ENCODE measurements around the gene FBXO2. TPM values are rescaled to one million over a fixed set of nuclear protein-coding genes. Genes with fewer than 3 reads are reported as not detected.

FBXO2 gene, protein sequence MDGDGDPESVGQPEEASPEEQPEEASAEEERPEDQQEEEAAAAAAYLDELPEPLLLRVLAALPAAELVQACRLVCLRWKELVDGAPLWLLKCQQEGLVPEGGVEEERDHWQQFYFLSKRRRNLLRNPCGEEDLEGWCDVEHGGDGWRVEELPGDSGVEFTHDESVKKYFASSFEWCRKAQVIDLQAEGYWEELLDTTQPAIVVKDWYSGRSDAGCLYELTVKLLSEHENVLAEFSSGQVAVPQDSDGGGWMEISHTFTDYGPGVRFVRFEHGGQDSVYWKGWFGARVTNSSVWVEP
- 2.0 and 3.9 TPM in 2 replicates for total RNA-seq (ENCODE audit: low replicate concordance)

- DNase-seq (ENCODE audit: low read depth) = no peak
Measured at GRCh38 chr1:11654137-11654938, at the start of gene FBXO2, which contains the start of gene FBXO44. Gene FBXO2, minus strand, starts transcription at chr1:11654429. Its CDS starts 89 bp downstream, at chr1:11654340. Gene FBXO44, plus strand, starts transcription at chr1:11654877. Its CDS starts 959 bp downstream, at chr1:11655836.

DNA sequence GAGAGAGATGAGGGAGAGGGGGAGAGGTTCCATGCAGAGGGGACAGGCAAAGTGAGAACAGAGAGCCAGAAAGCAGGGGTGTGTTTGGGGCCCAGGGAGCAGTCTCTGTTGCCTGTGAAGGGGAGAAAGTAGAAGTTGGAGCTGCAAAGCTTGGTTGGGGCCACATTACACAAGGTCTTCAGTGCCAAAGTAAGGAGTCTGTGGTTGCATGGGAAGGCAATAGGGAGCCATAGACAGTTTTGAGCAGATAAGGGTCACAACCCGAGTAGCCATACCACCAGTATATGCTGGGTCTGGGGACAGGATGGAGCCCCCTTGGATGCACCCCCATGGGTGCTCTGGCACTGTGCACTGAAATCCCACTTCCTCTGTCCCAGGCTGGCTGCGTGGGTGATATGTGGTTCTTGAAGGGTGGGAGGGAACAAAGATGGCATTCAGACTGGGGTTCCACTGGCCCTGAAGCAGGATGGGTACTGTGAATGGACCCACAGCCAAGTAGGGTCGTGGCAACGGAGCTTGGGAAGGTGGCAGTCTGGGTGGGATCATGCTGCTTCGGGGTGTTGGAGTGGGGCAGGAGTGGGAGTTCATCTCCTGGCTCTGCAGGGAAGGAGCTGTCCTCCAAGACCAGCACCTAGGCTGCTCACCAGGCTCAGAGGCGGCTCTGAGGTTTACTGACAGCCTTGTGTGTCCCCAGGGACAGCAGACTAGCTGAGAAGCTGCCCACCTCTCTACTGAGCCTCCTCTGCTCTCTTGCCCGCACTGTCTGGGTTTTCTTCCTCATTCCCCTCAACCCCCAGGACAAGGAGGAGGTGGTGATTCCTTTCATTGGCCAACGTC, 49.3 kb upstream of the FBXO2 start:
- DNase-seq (ENCODE audit: low read depth) = no peak
- H3K4me3 ChIP-seq (ENCODE audit: low read depth, low read length) = no peak overlapping the region
- TF ChIP-seq, protein P1, sequence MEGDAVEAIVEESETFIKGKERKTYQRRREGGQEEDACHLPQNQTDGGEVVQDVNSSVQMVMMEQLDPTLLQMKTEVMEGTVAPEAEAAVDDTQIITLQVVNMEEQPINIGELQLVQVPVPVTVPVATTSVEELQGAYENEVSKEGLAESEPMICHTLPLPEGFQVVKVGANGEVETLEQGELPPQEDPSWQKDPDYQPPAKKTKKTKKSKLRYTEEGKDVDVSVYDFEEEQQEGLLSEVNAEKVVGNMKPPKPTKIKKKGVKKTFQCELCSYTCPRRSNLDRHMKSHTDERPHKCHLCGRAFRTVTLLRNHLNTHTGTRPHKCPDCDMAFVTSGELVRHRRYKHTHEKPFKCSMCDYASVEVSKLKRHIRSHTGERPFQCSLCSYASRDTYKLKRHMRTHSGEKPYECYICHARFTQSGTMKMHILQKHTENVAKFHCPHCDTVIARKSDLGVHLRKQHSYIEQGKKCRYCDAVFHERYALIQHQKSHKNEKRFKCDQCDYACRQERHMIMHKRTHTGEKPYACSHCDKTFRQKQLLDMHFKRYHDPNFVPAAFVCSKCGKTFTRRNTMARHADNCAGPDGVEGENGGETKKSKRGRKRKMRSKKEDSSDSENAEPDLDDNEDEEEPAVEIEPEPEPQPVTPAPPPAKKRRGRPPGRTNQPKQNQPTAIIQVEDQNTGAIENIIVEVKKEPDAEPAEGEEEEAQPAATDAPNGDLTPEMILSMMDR (IDR thresholded peaks at IDR 0.05; ENCODE audit: insufficient read depth, low read length) = no peak

More at GRCh38 chr1:11654137-11654938, at the start of gene FBXO2, which contains the start of gene FBXO44:
- peak within 1 kb of the TSS; percentile 78 for H3K4me3 ChIP-seq (ENCODE audit: low read depth, low read length)
- TF ChIP-seq, protein P1 (IDR thresholded peaks at IDR 0.05; ENCODE audit: insufficient read depth, low read length) = no peak

DNA sequence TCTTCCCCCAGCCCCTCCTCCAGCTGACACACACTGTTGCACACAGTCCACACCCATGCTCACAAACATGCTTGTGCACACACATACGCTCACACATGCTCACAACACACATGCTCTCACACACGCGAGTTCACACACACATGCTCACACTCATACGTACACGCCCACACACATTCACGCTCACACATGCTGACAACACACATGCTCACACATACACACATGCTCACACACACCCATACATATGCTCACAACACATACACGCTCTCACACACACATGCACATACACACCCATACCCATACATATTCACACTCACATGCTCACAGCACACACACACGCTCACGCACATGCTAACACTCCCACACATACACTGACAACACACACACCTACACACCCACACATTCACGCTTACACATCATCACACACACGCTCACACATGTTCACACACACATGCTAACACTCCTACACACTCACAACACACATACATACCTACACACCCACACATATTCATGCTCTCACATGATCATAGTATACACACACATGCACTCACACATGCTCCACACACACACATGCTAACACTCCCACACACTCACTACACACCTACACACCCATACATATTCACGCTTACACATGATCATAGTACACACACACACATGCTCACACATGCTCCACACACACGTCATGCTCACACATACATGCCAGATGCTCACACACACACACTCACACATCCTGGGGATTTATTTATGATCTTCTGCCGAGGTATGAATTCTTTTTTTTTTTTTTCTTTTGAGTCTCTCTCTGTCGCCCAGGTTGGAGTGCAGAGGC, 48.0 kb upstream of the FBXO2 start:
- DNase-seq (ENCODE audit: low read depth) = no peak
- TF ChIP-seq, protein P1 (IDR thresholded peaks at IDR 0.05; ENCODE audit: insufficient read depth, low read length) = no peak
- H3K4me3 ChIP-seq (ENCODE audit: low read depth, low read length) = no peak overlapping the region

DNA sequence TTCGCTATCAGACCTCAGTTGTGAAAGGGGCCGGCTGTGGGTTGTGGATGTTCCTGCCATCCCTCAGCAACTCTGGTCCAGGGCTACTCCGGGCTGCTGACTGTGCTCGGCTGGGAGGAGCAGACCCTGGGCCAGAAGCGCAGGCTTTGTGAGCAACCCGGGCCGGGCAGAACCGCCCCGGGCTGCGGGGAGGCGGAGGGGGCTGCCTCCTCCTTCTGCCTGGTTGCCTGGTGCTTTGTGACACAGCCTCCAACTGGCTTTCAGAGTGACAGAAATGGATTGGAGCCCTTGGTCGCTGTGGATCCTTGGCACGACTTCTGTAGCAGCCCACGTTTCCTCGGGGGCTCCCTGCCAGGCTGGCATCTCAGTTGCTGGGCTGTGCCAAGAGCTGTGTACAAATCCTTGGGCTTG, 47.3 kb upstream of the FBXO2 start:
- no peak for DNase-seq (ENCODE audit: low read depth)
- TF ChIP-seq, protein P1 (IDR thresholded peaks at IDR 0.05; ENCODE audit: insufficient read depth, low read length) = no peak
- no peak overlapping the region for H3K4me3 ChIP-seq (ENCODE audit: low read depth, low read length)

GRCh38 chr1:11700601-11701467, 46.6 kb upstream of the FBXO2 start:
- no peak overlapping the region for H3K4me3 ChIP-seq (ENCODE audit: low read depth, low read length)
- no peak for DNase-seq (ENCODE audit: low read depth)
- TF ChIP-seq, protein P1 (IDR thresholded peaks at IDR 0.05; ENCODE audit: insufficient read depth, low read length) = no peak
